GM19193 (cell line): Measurements from ENCODE around the gene OR5H2.

Experiments
- POLR2A ChIP-seq: IDR thresholded peaks from 4 replicates; pipeline ENCODE4 v1.6.1; 2011; ENCODE audit not compliant: insufficient read depth, insufficient read length; ENCODE audit errors: extremely low read depth

The OR5H2 gene

DNA sequence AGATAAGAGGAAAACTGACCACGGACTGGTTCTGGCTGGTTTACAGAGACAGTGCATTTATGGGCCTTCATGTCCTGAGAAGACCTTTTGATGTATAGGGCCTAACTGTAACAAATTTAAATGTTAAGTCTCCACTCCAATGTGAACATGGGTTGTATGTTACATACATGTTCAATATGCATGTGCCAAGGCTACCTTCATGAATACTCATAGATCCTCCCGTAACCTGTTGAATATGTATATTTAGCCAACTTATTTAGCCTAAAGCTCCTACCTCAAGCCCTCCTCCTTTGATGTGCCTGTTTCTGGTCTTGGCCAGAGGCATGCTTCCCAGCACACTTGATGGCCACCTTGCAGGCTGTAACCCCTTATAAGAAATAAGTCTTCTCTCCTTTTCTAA lies at the start of gene OR5H2:
Gene OR5H2 (plus strand): TSS at position 301 of the 400 bp plus-strand sequence. CDS start 398 bp downstream, outside the sequence.
- no peak for TF ChIP-seq POLR2A

DNA sequence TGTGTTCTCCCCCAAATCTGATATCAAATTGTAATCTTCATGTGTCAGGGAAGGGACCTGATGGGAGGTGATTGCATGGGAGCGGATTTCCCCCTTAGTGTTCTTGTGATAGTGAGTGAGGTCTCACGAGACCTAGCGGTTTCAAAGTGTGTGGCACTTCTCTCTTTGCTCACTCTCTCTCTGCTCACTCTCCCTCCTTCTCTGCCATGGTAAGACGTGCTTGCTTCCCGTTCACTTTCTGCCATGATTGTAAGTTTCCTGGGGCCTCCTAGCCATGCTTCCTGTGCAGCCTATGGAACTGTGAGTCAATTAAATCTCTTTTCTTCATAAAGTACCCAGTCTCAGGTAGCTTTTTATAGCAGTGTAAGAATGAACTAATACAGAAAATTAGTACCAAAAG lies 48.8 kb upstream of the OR5H2 start:
- no peak for TF ChIP-seq POLR2A

DNA sequence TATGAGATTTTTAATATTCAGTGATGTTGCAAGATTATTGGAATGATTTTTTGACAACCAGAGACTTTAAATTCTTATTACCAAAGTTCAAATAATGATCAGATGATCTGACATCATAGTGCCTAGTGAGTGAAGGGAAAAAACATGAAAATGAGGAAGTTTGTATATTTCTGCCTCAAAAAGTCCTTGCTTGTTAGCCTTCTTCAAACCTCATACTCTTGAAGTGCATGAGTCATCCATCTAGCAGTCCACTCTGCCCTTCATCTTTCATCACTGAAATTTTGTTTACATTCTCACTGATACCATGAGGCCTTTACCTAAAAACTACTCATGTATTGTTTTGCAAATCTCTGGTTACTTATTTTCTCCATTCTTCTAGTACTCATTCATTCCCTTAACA lies 42.2 kb upstream of the OR5H2 start:
- TF ChIP-seq POLR2A: no peak

GRCh38 chr3:98242155-98242554 lies 40.1 kb upstream of the OR5H2 start:
- TF ChIP-seq POLR2A: no peak

- TF ChIP-seq POLR2A: no peak
These were observed 38.5 kb upstream of the OR5H2 start for GRCh38 chr3:98243843-98244242.

- TF ChIP-seq POLR2A: no peak
These were observed 36.2 kb upstream of the OR5H2 start for GRCh38 chr3:98246142-98246541.

DNA sequence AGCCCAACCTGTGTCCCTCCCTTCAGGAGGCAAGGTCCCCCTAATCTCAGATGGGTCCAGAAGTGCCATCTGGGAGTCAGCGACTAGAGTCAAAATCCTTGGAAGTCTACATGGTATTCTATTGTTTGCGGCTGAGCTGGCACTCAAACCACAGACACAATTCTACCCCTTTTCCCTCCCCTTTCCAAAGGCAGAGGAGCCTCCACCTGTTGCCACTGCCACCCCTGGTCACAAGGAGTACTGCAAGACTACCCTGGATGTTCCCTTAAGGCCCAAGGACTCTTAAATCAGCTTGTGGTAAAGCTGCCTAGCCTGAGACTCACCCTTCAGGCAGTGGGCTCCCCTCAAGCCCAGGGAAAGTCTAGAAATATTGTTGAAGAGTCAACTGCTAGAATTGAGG lies 22.6 kb upstream of the OR5H2 start:
- no peak for TF ChIP-seq POLR2A

- no peak for TF ChIP-seq POLR2A
These were observed 20.3 kb upstream of the OR5H2 start for GRCh38 chr3:98262046-98262445.

DNA sequence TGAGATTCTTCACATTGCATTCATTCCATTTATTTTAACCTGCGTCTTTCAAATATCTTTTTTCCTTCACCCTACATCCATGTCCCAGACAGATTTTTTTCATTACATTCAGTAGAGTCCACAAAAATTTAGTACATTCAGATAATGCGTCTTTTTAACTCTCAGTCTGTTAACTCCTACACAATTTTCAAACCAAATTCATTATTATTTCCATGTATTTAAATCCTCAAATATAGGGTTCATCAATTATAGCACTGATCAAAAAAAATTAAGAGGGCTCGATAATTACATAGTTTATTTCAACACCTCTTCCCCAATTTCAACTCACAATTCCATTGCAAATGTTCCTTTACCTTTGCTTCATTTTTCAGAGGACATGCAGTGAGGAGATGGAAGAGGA lies 18.4 kb upstream of the OR5H2 start, which contains the start of gene OR5H6:
Gene OR5H6 (plus strand): TSS at position 301 of the 400 bp plus-strand sequence. CDS start 89 bp downstream, at position 390.
- TF ChIP-seq POLR2A: no peak

DNA sequence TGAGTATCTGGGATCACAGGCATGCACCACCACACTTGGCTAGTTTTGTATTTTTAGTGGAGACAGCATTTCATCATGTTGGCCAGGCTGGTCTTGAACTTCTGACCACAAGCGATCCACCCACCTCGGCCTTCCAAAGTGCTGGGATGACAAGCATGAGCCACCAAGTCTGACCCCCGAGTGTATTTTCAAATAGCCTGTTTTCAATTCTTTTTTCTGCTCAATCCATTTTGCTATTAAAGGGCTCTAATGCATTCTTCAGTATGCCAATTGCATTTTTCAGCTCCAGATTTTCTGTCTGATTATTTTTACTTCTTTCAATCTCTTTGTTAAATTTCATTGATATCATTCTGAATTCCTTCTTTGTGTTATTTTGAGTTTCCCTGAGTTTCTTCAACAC lies 12.5 kb upstream of the OR5H2 start:
- TF ChIP-seq POLR2A: no peak

DNA sequence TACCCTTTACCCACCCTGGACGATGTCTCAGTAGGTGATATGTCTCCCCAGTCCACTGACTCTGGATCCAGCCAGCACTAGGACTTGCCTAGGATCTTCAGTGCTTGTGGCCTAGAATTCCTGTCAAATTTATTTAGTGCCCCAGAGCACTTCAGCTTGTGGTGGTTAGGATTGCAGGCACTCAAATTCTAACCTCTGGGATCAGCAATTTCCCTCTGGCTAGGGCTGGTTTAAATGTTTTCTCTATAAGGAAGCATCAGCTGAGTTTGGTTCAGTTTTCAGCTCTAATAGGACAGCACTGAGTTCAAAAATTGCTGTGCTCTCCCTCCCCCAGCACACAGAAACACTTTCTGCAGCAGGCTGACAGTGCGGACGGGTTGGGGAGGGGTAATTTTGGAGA lies 10.2 kb upstream of the OR5H2 start:
- no peak for TF ChIP-seq POLR2A

GRCh38 chr3:98274914-98275313 lies 7.4 kb upstream of the OR5H2 start:
- TF ChIP-seq POLR2A: no peak

GRCh38 chr3:98290916-98291315 lies 8.6 kb downstream of the OR5H2 start:
- no peak for TF ChIP-seq POLR2A

GRCh38 chr3:98291332-98291957 lies 9.1 kb downstream of the OR5H2 start:
- no peak for TF ChIP-seq POLR2A

DNA sequence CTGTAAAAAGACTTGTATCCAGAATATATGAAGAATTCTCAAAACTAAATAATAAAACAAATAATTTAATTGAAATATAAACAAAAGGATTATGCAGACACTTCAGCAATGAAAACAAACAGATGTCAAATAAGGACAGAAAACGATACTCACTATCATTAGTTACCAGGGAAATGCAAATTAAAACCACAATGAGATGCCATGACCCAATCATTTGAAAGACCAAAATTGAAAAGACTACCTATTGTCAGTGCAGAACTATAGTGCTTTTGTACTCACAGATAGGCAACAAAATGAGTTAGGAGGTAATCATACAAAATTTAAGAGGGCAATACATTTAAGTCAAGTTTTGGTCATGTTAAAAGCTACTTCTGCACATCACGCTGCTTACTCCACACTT lies 39.8 kb downstream of the OR5H2 start:
- no peak for TF ChIP-seq POLR2A

DNA sequence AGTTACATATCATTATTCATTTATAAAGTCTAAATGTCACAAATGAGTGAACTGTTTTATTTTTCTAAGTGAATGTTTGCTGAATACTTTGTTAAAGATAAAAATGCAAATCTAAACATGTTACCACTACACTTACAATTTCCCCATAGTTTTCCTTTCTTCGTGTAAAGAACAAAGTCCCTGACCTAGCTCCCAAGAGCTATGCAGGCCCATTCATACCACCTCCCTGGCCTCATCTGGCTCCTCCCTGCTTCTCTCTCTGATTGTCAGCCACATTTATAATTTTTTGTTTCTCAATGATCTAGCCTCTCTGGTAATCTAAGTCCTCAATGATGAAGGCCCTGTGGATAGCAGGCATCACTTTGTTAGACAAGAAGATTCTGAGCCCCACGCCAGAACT lies 40.4 kb downstream of the OR5H2 start:
- no peak for TF ChIP-seq POLR2A

GRCh38 chr3:98323425-98323824 lies 41.1 kb downstream of the OR5H2 start:
- no peak for TF ChIP-seq POLR2A
